K562 (cell line): ENCODE measurements around the gene GPR37L1. TPM values are rescaled to one million over a fixed set of nuclear protein-coding genes. Genes with fewer than 3 reads are reported as not detected.
A peak's percentile ranks its signal among the peaks of the same experiment; 100 is the strongest.

Experiments
- GABPB1 ChIP-seq: sonication (generic); formaldehyde crosslinking; IDR thresholded peaks from 2 replicates; pipeline ENCODE4 v1.8.0; 2022; ENCODE audit warnings: mild to moderate bottlenecking, missing genetic modification reagents
- HNRNPL ChIP-seq: fragments of 200-400 bp; formaldehyde crosslinking; IDR thresholded peaks from 2 replicates; pipeline ENCODE4 v1.6.1; 2017; ENCODE audit warnings: low read depth, mild to moderate bottlenecking, low read length
- L3MBTL2 ChIP-seq: fragments of 450-650 bp; IDR thresholded peaks from 2 replicates; pipeline ENCODE4 v1.6.1; 2016; ENCODE audit warnings: mild to moderate bottlenecking, moderate library complexity
- MYC ChIP-seq, 2 experiments: fragments of 250-450 bp in 1 of 2; sonication (Bioruptor Pico) in 1 of 2; IDR thresholded peaks; 2 replicates each; pipeline versions ENCODE4 v1.5.1 to v1.6.1; 2012 to 2021; ENCODE audit warnings: low read depth in 2 of 2, borderline replicate concordance in 1 of 2, improper control_type of control experiment in 1 of 2, low read length in 1 of 2, mild to moderate bottlenecking in 1 of 2, moderate library complexity in 1 of 2
- PCBP1 ChIP-seq: fragments of 200-400 bp; formaldehyde crosslinking; IDR thresholded peaks from 2 replicates; pipeline ENCODE4 v1.6.1; 2018; ENCODE audit warnings: mild to moderate bottlenecking, low read depth, low read length; ENCODE audit not compliant: poor library complexity, severe bottlenecking
- ZBTB34 ChIP-seq: fragments of 250-450 bp; sonication (Bioruptor Pico); IDR thresholded peaks from 2 replicates; pipeline ENCODE4 v1.8.0; 2021; ENCODE audit warnings: mild to moderate bottlenecking, moderate library complexity
- ZBTB40 ChIP-seq, 2 experiments: fragments of 450-650 bp in 1 of 2; sonication (generic) in 1 of 2; formaldehyde crosslinking in 1 of 2; IDR thresholded peaks; 2 replicates each; pipeline versions ENCODE4 v1.7.1 to v1.9.0; 2016 to 2022; ENCODE audit warnings: inconsistent platforms in 1 of 2, mild to moderate bottlenecking in 1 of 2, missing genetic modification reagents in 1 of 2
- ZFPM2 ChIP-seq: fragments of 250-450 bp; sonication (Bioruptor Pico); IDR thresholded peaks from 2 replicates; pipeline ENCODE4 v1.5.1; 2022; ENCODE audit warnings: mild to moderate bottlenecking
- polyA plus RNA-seq, 8 experiments: library from polyadenylated mRNA; depleted of rRNA in 4 of 8; stranded (reverse) in 5 of 8; unstranded in 3 of 8; fragments of >200 nt; fragmentation: Nextera tagmentation in 2 of 8; fragmentation: Illumina TruSeq in 1 of 8; extraction: Ambion mirVana in 2 of 8; extraction: Trizol in 1 of 8; gene quantifications; 2 replicates each; pipeline versions ENCODE4 v1.2.1 to v1.2.3, GENCODE V29; 2011 to 2014; ENCODE audit warnings: inconsistent platforms in 1 of 8, missing spikeins in 1 of 8
- total RNA-seq, 7 experiments: library from RNA; depleted of rRNA in 6 of 7; stranded (reverse); fragments of >200 nt in 6 of 7; fragmentation: Illumina TruSeq in 2 of 7; extraction: Trizol in 2 of 7; gene quantifications; 2 replicates each; pipeline versions ENCODE4 v1.2.1 to v1.2.3, GENCODE V29; 2011 to 2021; ENCODE audit warnings: low replicate concordance in 1 of 7
- TF ChIP-seq, protein P1 (sequence below): fragments of 200-800 bp; sonication (Bioruptor generic); IDR thresholded peaks from 2 replicates; pipeline ENCODE4 v1.6.1; 2017; ENCODE audit warnings: missing genetic modification characterization, missing compliant biosample characterization
- TF ChIP-seq, protein P2 (sequence below): sonication (generic); IDR thresholded peaks from 2 replicates; pipeline ENCODE4 v1.6.1; 2016
- TF ChIP-seq, protein P3 (sequence below): sonication (generic); formaldehyde crosslinking; IDR thresholded peaks from 2 replicates; pipeline ENCODE4 v1.8.0; 2022; ENCODE audit warnings: mild to moderate bottlenecking, low read depth, missing genetic modification reagents

GPR37L1 gene
- total and polyA plus RNA-seq, 9 of the 15 experiments (the other 6 are each of a cell fraction or from before 2014, with no cell fraction given), result not detected

GRCh38 chr1:202143768-202144401, 21.2 kb downstream of the GPR37L1 start (continued):
- TF ChIP-seq, protein P1, sequence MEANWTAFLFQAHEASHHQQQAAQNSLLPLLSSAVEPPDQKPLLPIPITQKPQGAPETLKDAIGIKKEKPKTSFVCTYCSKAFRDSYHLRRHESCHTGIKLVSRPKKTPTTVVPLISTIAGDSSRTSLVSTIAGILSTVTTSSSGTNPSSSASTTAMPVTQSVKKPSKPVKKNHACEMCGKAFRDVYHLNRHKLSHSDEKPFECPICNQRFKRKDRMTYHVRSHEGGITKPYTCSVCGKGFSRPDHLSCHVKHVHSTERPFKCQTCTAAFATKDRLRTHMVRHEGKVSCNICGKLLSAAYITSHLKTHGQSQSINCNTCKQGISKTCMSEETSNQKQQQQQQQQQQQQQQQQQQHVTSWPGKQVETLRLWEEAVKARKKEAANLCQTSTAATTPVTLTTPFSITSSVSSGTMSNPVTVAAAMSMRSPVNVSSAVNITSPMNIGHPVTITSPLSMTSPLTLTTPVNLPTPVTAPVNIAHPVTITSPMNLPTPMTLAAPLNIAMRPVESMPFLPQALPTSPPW, result peak; percentile 60
- TF ChIP-seq HNRNPL (peak; percentile 75; the same call in 1 of the 2 replicates), L3MBTL2 (0 out of 2 replicates have a peak, but pooled peaks have one; percentile 13), ZBTB34 (CRISPR knock-in tag) (no peak), MYC (IDR thresholded peaks at IDR 0.05; ENCODE audit: low read depth, low read length) (no peak), MYC (CRISPR knock-in tag; IDR thresholded peaks at IDR 0.05; ENCODE audit: borderline replicate concordance, low read depth) (no peak), GABPB1 (CRISPR knock-in tag) (peak; percentile 49; the same call in 1 of the 2 replicates), ZBTB40 (IDR thresholded peaks at IDR 0.05) (peak; percentile 47), ZBTB40 (CRISPR knock-in tag; IDR thresholded peaks at IDR 0.05) (0 out of 2 replicates have a peak, but pooled peaks have one; percentile 49), PCBP1 (peak; percentile 30), ZFPM2 (no peak)
- TF ChIP-seq, protein P2, sequence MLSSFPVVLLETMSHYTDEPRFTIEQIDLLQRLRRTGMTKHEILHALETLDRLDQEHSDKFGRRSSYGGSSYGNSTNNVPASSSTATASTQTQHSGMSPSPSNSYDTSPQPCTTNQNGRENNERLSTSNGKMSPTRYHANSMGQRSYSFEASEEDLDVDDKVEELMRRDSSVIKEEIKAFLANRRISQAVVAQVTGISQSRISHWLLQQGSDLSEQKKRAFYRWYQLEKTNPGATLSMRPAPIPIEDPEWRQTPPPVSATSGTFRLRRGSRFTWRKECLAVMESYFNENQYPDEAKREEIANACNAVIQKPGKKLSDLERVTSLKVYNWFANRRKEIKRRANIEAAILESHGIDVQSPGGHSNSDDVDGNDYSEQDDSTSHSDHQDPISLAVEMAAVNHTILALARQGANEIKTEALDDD, result no peak
- TF ChIP-seq, protein P3, sequence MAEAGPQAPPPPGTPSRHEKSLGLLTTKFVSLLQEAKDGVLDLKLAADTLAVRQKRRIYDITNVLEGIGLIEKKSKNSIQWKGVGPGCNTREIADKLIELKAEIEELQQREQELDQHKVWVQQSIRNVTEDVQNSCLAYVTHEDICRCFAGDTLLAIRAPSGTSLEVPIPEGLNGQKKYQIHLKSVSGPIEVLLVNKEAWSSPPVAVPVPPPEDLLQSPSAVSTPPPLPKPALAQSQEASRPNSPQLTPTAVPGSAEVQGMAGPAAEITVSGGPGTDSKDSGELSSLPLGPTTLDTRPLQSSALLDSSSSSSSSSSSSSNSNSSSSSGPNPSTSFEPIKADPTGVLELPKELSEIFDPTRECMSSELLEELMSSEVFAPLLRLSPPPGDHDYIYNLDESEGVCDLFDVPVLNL (CRISPR knock-in tag), result 0 out of 2 replicates have a peak, but pooled peaks have one; percentile 28
